Caco-2 (cell line): ENCODE measurements around the gene RRP1. TPM values are rescaled to one million over a fixed set of nuclear protein-coding genes. Genes with fewer than 3 reads are reported as not detected.
"Not testable (repeated sequence)": the region's sequence is repeated elsewhere in the genome, so short reads cannot be mapped to it uniquely, and the experiment has no call there.

Experiments used
- BruUV-seq: library from RNA; stranded (reverse); fragments of 400-500 nt; replicated peaks from 2 replicates; lab custom pipeline; 2021; lab: Mats Ljungman, UMichigan
- CTCF ChIA-PET: fragments of 300-600 bp; sonication (Branson Sonifier 250); formaldehyde crosslinking; loops from one replicate; lab custom pipeline; 2022; ENCODE audit warnings: antibody characterized with exemption; lab: Charles Lee
- POLR2A ChIA-PET: fragments of 300-600 bp; sonication (Branson Sonifier 250); formaldehyde crosslinking; loops from one replicate; lab custom pipeline; 2022; ENCODE audit warnings: antibody characterized with exemption; lab: Charles Lee
- DNase-seq, 2 experiments: peaks; one replicate each; pipeline versions ENCODE4 v3.0.0 to v3.0.0-alpha.2; 2020 to 2022
- H3K27me3 ChIP-seq: replicated peaks from 2 replicates; pipeline ENCODE4 v1.6.0; 2011; ENCODE audit warnings: low read length; ENCODE audit not compliant: control insufficient read depth, insufficient read depth
- H3K36me3 ChIP-seq: 2 replicates; pipeline ENCODE4 v1.5.1; 2011; ENCODE audit warnings: low read length; ENCODE audit not compliant: control insufficient read depth, insufficient read depth
- H3K4me1 ChIP-seq: fragments of 250-450 bp; sonication (Bioruptor Pico); 2 replicates; pipeline ENCODE4 v1.5.1; 2020; ENCODE audit warnings: mild to moderate bottlenecking
- H3K4me3 ChIP-seq: 2 replicates; pipeline ENCODE4 v1.5.1; 2011; ENCODE audit warnings: low read depth, mild to moderate bottlenecking, control low read depth, low read length
- H3K9me3 ChIP-seq: fragments of 250-450 bp; sonication (Bioruptor Pico); 2 replicates; pipeline ENCODE4 v1.5.1; 2020; ENCODE audit warnings: mild to moderate bottlenecking, moderate library complexity
- H3K27ac Mint-ChIP-seq: one replicate; pipeline ENCODE4 v1.8.0; 2022; ENCODE audit warnings: mixed read lengths; ENCODE audit not compliant: unreplicated experiment
- H3K27me3 Mint-ChIP-seq: one replicate; pipeline ENCODE4 v1.8.0; 2022; ENCODE audit warnings: mixed read lengths; ENCODE audit not compliant: insufficient read depth, unreplicated experiment
- H3K36me3 Mint-ChIP-seq: one replicate; pipeline ENCODE4 v1.8.0; 2022; ENCODE audit warnings: mild to moderate bottlenecking, mixed read lengths; ENCODE audit not compliant: insufficient read depth, unreplicated experiment
- H3K4me1 Mint-ChIP-seq: one replicate; pipeline ENCODE4 v1.8.0; 2022; ENCODE audit warnings: low read depth, mixed read lengths; ENCODE audit not compliant: unreplicated experiment
- H3K4me3 Mint-ChIP-seq: one replicate; pipeline ENCODE4 v1.8.0; 2022; ENCODE audit warnings: mild to moderate bottlenecking, moderate library complexity, mixed read lengths; ENCODE audit not compliant: unreplicated experiment
- H3K9me3 Mint-ChIP-seq: one replicate; pipeline ENCODE4 v1.8.0; 2022; ENCODE audit warnings: mixed read lengths; ENCODE audit not compliant: unreplicated experiment
- CTCF ChIP-seq, 2 experiments: fragments of 200-600 bp in 1 of 2; IDR thresholded peaks; 1 replicate in 1 of 2; 2 replicates in 1 of 2; pipeline versions ENCODE4 v1.5.1 to v1.8.0; 2011 to 2022; ENCODE audit warnings: antibody characterized with exemption in 1 of 2, control low read depth in 1 of 2, inconsistent platforms in 1 of 2, low read depth in 1 of 2, low read length in 1 of 2, mild to moderate bottlenecking in 1 of 2, moderate library complexity in 1 of 2; ENCODE audit not compliant: insufficient read depth in 1 of 2, severe bottlenecking in 1 of 2, unreplicated experiment in 1 of 2
- intact Hi-C: fragments of 100-400 bp; cut with micrococcal nuclease; formaldehyde crosslinking; loops from one replicate; pipeline ENCODE4 v1.10.0; 2022; ENCODE audit not compliant: unreplicated experiment
- total RNA-seq: library from RNA; stranded (reverse); gene quantifications from 2 replicates; pipeline ENCODE4 v1.2.3, GENCODE V29; 2022

Gene RRP1
- total RNA-seq, 1 experiment from 2014 or later, result 52.8 TPM

- no peak for DNase-seq
- peak overlapping the region; percentile 63 for H3K27ac Mint-ChIP-seq
- BruUV-seq, result no TSS peak
- H3K27me3 Mint-ChIP-seq, result no peaks in the 10 kb centered on the region
- H3K9me3 ChIP-seq, result no peaks in the 10 kb centered on the region
- H3K9me3 Mint-ChIP-seq, result no peaks in the 10 kb centered on the region
- no peak for TF ChIP-seq CTCF (IDR thresholded peaks at IDR 0.05; ENCODE audit: insufficient read depth in 1 of 2, low read depth in 1 of 2, low read length in 1 of 2, severe bottlenecking in 1 of 2, unreplicated experiment in 1 of 2)
- H3K27me3 ChIP-seq, result no peaks in the 10 kb centered on the region
- H3K4me3 ChIP-seq, result no peak overlapping the region
- peaks cover 13% of the 10 kb centered on the region for H3K4me1 Mint-ChIP-seq
- ChIA-PET POLR2A (no interaction called here), CTCF (no interaction called here)
- no peaks in the 10 kb centered on the region for H3K36me3 ChIP-seq
- H3K36me3 Mint-ChIP-seq, result peaks cover 6% of the 10 kb centered on the region
- H3K4me3 Mint-ChIP-seq, result no peak overlapping the region
- peaks cover 4% of the 10 kb centered on the region; the same call in 1 of the 2 replicates for H3K4me1 ChIP-seq
- intact Hi-C loops, result no loop called here
Observed at GRCh38 chr21:43818685-43819084, 29.3 kb downstream of the RRP1 start.

- BruUV-seq, result no TSS peak
- TF ChIP-seq CTCF (IDR thresholded peaks at IDR 0.05; ENCODE audit: insufficient read depth in 1 of 2, low read depth in 1 of 2, low read length in 1 of 2, severe bottlenecking in 1 of 2, unreplicated experiment in 1 of 2), result no peak
- DNase-seq, result peak in 1 of 2 experiments; percentile 31
- no peaks in the 10 kb centered on the region for H3K27me3 Mint-ChIP-seq
- no peak overlapping the region for H3K27ac Mint-ChIP-seq
- no peak overlapping the region for H3K4me3 ChIP-seq
- H3K4me3 Mint-ChIP-seq, result no peak overlapping the region
- ChIA-PET CTCF (interaction anchor here (1.0 kb wide), 1 partner anchor 156 kb away, joined by 3 read pairs; no protein-coding TSS in a partner anchor), POLR2A (no interaction called here)
- peaks cover 4% of the 10 kb centered on the region for H3K36me3 Mint-ChIP-seq
- no peaks in the 10 kb centered on the region for H3K9me3 ChIP-seq
- H3K4me1 Mint-ChIP-seq, result peaks cover 10% of the 10 kb centered on the region
- H3K9me3 Mint-ChIP-seq, result no peaks in the 10 kb centered on the region
- H3K36me3 ChIP-seq, result no peaks in the 10 kb centered on the region
- no peaks in the 10 kb centered on the region for H3K27me3 ChIP-seq
- intact Hi-C loops, result no loop called here
- no peaks in the 10 kb centered on the region; the same call in 1 of the 2 replicates for H3K4me1 ChIP-seq
Observed at GRCh38 chr21:43819511-43820405, 30.4 kb downstream of the RRP1 start.

GRCh38 chr21:43820466-43820865, 31.1 kb downstream of the RRP1 start:
- Mint-ChIP-seq H3K9me3 (no peaks in the 10 kb centered on the region), H3K36me3 (no peaks in the 10 kb centered on the region), H3K4me3 (no peak overlapping the region), H3K4me1 (peaks cover 7% of the 10 kb centered on the region), H3K27ac (no peak overlapping the region), H3K27me3 (no peaks in the 10 kb centered on the region)
- ChIA-PET CTCF (interaction anchor here (1.0 kb wide), 1 partner anchor 155 kb away, joined by 3 read pairs; no protein-coding TSS in a partner anchor), POLR2A (no interaction called here)
- Histone ChIP-seq H3K36me3 (no peaks in the 10 kb centered on the region), H3K4me3 (no peak overlapping the region), H3K9me3 (no peaks in the 10 kb centered on the region), H3K27me3 (no peaks in the 10 kb centered on the region), H3K4me1 (no peaks in the 10 kb centered on the region)
- DNase-seq, result no peak
- TF ChIP-seq CTCF (IDR thresholded peaks at IDR 0.05; ENCODE audit: insufficient read depth in 1 of 2, low read depth in 1 of 2, low read length in 1 of 2, severe bottlenecking in 1 of 2, unreplicated experiment in 1 of 2), result no peak
- intact Hi-C loops, result no loop called here
- BruUV-seq, result no TSS peak

- DNase-seq, H3K27me3 ChIP-seq, H3K9me3 ChIP-seq, H3K36me3 Mint-ChIP-seq, H3K9me3 Mint-ChIP-seq, H3K27me3 Mint-ChIP-seq, H3K36me3 ChIP-seq, H3K4me3 Mint-ChIP-seq, intact Hi-C loops, H3K4me1 ChIP-seq, H3K4me3 ChIP-seq, CTCF ChIA-PET, POLR2A ChIA-PET, H3K4me1 Mint-ChIP-seq, BruUV-seq, H3K27ac Mint-ChIP-seq: not testable (repeated sequence)
Observed at GRCh38 chr21:43822166-43822565, 32.8 kb downstream of the RRP1 start.

- H3K4me3 ChIP-seq, H3K36me3 ChIP-seq, H3K4me3 Mint-ChIP-seq, H3K9me3 ChIP-seq, H3K27me3 Mint-ChIP-seq, H3K4me1 ChIP-seq, H3K36me3 Mint-ChIP-seq, DNase-seq, intact Hi-C loops, CTCF ChIA-PET, H3K4me1 Mint-ChIP-seq, H3K27me3 ChIP-seq, BruUV-seq, POLR2A ChIA-PET, H3K27ac Mint-ChIP-seq, H3K9me3 Mint-ChIP-seq: not testable (repeated sequence)
Observed at GRCh38 chr21:43822741-43823140, 33.4 kb downstream of the RRP1 start.
